ENCODE results near the gene CD248.

DNA sequence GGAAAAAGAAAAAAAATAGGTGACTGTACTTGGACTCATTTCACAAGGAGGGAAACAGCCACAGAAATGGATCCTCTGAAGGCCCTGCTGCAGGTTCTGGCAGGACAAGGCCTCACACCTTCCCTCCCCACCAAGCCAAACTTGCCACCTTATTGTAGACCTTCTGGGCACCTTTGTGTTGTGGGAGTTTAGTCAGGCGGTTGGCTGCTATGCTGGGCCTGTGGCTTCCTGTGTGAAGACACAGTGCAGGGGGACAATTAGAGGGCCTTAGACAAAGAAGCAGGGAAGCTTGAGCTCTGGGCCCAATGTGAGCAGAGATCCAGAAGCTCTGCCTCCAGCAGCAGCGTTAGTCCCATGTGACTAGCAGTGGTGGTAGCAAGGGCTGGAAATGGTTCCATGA lies 44.2 kb downstream of the CD248 start:
- TF ChIP-seq, protein P1, sequence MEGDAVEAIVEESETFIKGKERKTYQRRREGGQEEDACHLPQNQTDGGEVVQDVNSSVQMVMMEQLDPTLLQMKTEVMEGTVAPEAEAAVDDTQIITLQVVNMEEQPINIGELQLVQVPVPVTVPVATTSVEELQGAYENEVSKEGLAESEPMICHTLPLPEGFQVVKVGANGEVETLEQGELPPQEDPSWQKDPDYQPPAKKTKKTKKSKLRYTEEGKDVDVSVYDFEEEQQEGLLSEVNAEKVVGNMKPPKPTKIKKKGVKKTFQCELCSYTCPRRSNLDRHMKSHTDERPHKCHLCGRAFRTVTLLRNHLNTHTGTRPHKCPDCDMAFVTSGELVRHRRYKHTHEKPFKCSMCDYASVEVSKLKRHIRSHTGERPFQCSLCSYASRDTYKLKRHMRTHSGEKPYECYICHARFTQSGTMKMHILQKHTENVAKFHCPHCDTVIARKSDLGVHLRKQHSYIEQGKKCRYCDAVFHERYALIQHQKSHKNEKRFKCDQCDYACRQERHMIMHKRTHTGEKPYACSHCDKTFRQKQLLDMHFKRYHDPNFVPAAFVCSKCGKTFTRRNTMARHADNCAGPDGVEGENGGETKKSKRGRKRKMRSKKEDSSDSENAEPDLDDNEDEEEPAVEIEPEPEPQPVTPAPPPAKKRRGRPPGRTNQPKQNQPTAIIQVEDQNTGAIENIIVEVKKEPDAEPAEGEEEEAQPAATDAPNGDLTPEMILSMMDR (IDR thresholded peaks at IDR 0.05): no peak
- TF ChIP-seq POLR2A (IDR thresholded peaks at IDR 0.05): no peak

Data from heart left ventricle (tissue), 13 donors.